PC-3 (cell line): ENCODE data around the gene SALL3. TPM values are rescaled to one million over a fixed set of nuclear protein-coding genes. Genes with fewer than 3 reads are reported as not detected.

Source experiments
- ATAC-seq: fragments of 200-7000 bp; cut with Tn5 transposase; 2 replicates; pipeline ENCODE4 v1.9.1; 2020; ENCODE audit warnings: mild to moderate bottlenecking, moderate library complexity
- BruUV-seq: library from RNA; stranded (reverse); fragments of 400-500 nt; replicated peaks from 2 replicates; lab custom pipeline; 2021; lab: Mats Ljungman, UMichigan
- CTCF ChIA-PET: fragments of 300-600 bp; sonication (Branson Sonifier 250); formaldehyde crosslinking; loops from one replicate; lab custom pipeline; 2022; ENCODE audit warnings: antibody characterized with exemption; lab: Charles Lee
- POLR2A ChIA-PET: fragments of 300-600 bp; sonication (Branson Sonifier 250); formaldehyde crosslinking; loops from one replicate; lab custom pipeline; 2022; ENCODE audit warnings: antibody characterized with exemption; ENCODE audit not compliant: unreplicated experiment; lab: Charles Lee
- DNase-seq: peaks from one replicate; pipeline ENCODE4 v3.0.0-alpha.2; 2015
- H2AFZ ChIP-seq: fragments of 300-600 bp; sonication (generic); 2 replicates; pipeline ENCODE4 v1.6.0; 2016; ENCODE audit warnings: antibody characterized with exemption, low read length
- H3F3A ChIP-seq: fragments of 300-600 bp; sonication (generic); one replicate; pipeline ENCODE4 v1.6.0; 2017; ENCODE audit warnings: antibody characterized with exemption, low read length, control low read depth, mild to moderate bottlenecking; ENCODE audit not compliant: unreplicated experiment
- H3K27ac ChIP-seq: fragments of 300-600 bp; sonication (generic); 2 replicates; pipeline ENCODE4 v1.5.1; 2016; ENCODE audit warnings: mild to moderate bottlenecking, low read length
- H3K27me3 ChIP-seq: fragments of 300-600 bp; sonication (generic); 2 replicates; pipeline ENCODE4 v1.6.1; 2016; ENCODE audit warnings: low read length, mixed read lengths
- H3K36me3 ChIP-seq: fragments of 300-600 bp; sonication (generic); 2 replicates; pipeline ENCODE4 v1.6.1; 2016; ENCODE audit warnings: low read depth, mixed run types, low read length, mixed read lengths
- H3K4me1 ChIP-seq: fragments of 300-600 bp; sonication (generic); 2 replicates; pipeline ENCODE4 v1.5.1; 2016; ENCODE audit warnings: low read length; ENCODE audit not compliant: insufficient read depth
- H3K4me2 ChIP-seq: fragments of 300-600 bp; sonication (generic); 2 replicates; pipeline ENCODE4 v1.6.0; 2016; ENCODE audit warnings: low read length
- H3K4me3 ChIP-seq: fragments of 300-600 bp; sonication (generic); 2 replicates; pipeline ENCODE4 v1.5.1; 2016; ENCODE audit warnings: mild to moderate bottlenecking, low read length, mixed read lengths
- H3K79me2 ChIP-seq: fragments of 300-600 bp; sonication (generic); 2 replicates; pipeline ENCODE4 v1.6.1; 2017; ENCODE audit warnings: low read length, mixed read lengths
- H3K9ac ChIP-seq: fragments of 300-600 bp; sonication (generic); 2 replicates; pipeline ENCODE4 v1.6.0; 2016; ENCODE audit warnings: mild to moderate bottlenecking, low read length
- H3K9me2 ChIP-seq: fragments of 300-600 bp; sonication (generic); replicated peaks from 2 replicates; pipeline ENCODE4 v1.6.1; 2016; ENCODE audit warnings: mixed run types, low read length, mixed read lengths
- H3K9me3 ChIP-seq: fragments of 300-600 bp; sonication (generic); 2 replicates; pipeline ENCODE4 v1.6.1; 2016; ENCODE audit warnings: low read length, mixed read lengths
- H4K20me1 ChIP-seq: fragments of 300-600 bp; sonication (generic); 2 replicates; pipeline ENCODE4 v1.6.1; 2016; ENCODE audit warnings: low read length, mixed read lengths
- EZH2 ChIP-seq: fragments of 300-600 bp; sonication (generic); IDR thresholded peaks from one replicate; pipeline ENCODE4 v1.6.1; 2017; ENCODE audit warnings: antibody characterized with exemption, mild to moderate bottlenecking, low read length; ENCODE audit not compliant: unreplicated experiment
- EZH2phosphoT487 ChIP-seq: fragments of 300-600 bp; sonication (generic); IDR thresholded peaks from 2 replicates; pipeline ENCODE4 v1.6.1; 2018; ENCODE audit warnings: mild to moderate bottlenecking, antibody characterized with exemption, low read length, borderline replicate concordance
- intact Hi-C: fragments of 100-400 bp; cut with micrococcal nuclease; formaldehyde crosslinking; loops from 2 replicates; pipeline ENCODE4 v1.9.0; 2023
- total RNA-seq: library from RNA; depleted of rRNA; stranded (reverse); fragments of >200 nt; gene quantifications from 2 replicates; pipeline ENCODE4 v1.2.3, GENCODE V29; 2014
- TF ChIP-seq, protein P1 (sequence below): fragments of 300-600 bp; sonication (generic); conservative IDR thresholded peaks from 2 replicates; pipeline ENCODE4 v1.5.1; 2017; ENCODE audit warnings: antibody characterized with exemption, low read depth, mild to moderate bottlenecking, low read length

The SALL3 gene
- total RNA-seq, 1 experiment from 2014 or later = not detected

DNA sequence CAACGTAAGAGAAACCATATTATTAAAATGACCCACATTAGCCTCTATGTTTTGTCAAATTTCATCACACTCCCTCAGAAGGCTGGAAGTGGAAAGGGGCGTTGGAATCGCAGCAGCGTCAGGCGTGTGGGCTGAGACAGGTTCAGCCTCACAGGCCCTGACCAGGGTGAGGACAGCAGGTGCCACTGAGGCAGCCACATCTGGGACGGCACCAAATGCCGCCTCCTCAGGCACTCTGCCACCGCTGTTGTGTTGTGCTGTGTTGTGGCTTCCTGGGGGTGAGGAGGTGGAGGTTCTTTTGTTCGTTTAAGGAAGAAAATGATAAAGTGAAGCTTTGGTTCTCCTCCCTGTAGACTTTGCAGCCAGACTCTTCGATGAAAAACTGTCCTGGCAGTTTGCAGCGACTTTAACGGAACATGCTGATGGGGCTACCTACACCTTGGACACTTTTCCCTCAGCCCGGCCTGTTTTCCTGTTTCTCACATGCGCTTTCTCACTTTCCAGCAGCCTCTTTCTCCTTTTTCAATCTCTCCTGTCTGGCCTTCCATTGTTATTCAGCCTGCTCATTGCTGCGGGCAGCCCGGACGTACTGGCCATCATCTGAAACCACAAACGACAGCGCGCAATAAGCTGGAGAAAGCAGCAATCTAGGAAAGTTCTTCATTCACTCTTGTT lies 44.9 kb upstream of the SALL3 start:
- Histone ChIP-seq H3K4me2 (no peak overlapping the region), H3K27me3 (peaks cover 79% of the 10 kb centered on the region), H3K27ac (no peak overlapping the region), H3F3A (no peaks in the 10 kb centered on the region), H3K4me3 (no peak overlapping the region), H3K9me2 (no peaks in the 10 kb centered on the region), H3K36me3 (no peaks in the 10 kb centered on the region), H3K4me1 (no peaks in the 10 kb centered on the region), H3K79me2 (no peaks in the 10 kb centered on the region), H2AFZ (no peak overlapping the region), H3K9ac (no peak overlapping the region), H4K20me1 (no peaks in the 10 kb centered on the region), H3K9me3 (no peaks in the 10 kb centered on the region)
- DNase-seq = no peak
- ATAC-seq = no peak
- intact Hi-C loops = no loop called here
- ChIA-PET POLR2A (no interaction called here), CTCF (no interaction called here)
- BruUV-seq = no TSS peak
- no peak for TF ChIP-seq EZH2phosphoT487
- TF ChIP-seq EZH2 = no peak
- TF ChIP-seq, protein P1, sequence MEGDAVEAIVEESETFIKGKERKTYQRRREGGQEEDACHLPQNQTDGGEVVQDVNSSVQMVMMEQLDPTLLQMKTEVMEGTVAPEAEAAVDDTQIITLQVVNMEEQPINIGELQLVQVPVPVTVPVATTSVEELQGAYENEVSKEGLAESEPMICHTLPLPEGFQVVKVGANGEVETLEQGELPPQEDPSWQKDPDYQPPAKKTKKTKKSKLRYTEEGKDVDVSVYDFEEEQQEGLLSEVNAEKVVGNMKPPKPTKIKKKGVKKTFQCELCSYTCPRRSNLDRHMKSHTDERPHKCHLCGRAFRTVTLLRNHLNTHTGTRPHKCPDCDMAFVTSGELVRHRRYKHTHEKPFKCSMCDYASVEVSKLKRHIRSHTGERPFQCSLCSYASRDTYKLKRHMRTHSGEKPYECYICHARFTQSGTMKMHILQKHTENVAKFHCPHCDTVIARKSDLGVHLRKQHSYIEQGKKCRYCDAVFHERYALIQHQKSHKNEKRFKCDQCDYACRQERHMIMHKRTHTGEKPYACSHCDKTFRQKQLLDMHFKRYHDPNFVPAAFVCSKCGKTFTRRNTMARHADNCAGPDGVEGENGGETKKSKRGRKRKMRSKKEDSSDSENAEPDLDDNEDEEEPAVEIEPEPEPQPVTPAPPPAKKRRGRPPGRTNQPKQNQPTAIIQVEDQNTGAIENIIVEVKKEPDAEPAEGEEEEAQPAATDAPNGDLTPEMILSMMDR = no peak

DNA sequence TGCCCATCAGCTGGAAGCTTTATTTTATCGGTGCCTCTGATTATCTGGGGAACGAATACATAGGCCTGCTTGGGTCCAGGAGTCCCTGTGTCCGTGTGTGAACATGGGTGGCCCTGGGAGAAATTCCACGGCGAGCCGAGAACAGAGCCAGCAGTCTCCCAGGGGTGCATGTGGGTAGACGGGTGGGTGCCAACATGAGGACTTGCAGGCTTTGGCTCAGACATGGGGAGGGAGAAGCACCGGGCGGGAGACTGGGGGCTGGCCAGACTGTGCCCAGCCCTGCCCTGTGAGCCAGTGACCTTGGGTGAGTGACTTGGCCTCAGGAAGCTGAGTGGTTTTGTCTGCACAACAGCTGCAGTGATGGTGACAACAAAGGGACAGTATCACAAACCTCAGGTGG lies 44.2 kb upstream of the SALL3 start:
- Histone ChIP-seq H3K9me2 (no peaks in the 10 kb centered on the region), H3K4me2 (no peak overlapping the region), H3K27ac (no peak overlapping the region), H3F3A (no peaks in the 10 kb centered on the region), H3K36me3 (no peaks in the 10 kb centered on the region), H3K27me3 (peaks cover 79% of the 10 kb centered on the region), H2AFZ (no peak overlapping the region), H3K79me2 (no peaks in the 10 kb centered on the region), H3K4me3 (no peak overlapping the region), H3K9me3 (no peaks in the 10 kb centered on the region), H3K4me1 (no peaks in the 10 kb centered on the region), H4K20me1 (no peaks in the 10 kb centered on the region), H3K9ac (no peak overlapping the region)
- intact Hi-C loops = no loop called here
- TF ChIP-seq, protein P1 = no peak
- TF ChIP-seq EZH2 (no peak), EZH2phosphoT487 (no peak)
- DNase-seq = no peak
- ChIA-PET CTCF (no interaction called here), POLR2A (no interaction called here)
- BruUV-seq = no TSS peak
- no peak for ATAC-seq

DNA sequence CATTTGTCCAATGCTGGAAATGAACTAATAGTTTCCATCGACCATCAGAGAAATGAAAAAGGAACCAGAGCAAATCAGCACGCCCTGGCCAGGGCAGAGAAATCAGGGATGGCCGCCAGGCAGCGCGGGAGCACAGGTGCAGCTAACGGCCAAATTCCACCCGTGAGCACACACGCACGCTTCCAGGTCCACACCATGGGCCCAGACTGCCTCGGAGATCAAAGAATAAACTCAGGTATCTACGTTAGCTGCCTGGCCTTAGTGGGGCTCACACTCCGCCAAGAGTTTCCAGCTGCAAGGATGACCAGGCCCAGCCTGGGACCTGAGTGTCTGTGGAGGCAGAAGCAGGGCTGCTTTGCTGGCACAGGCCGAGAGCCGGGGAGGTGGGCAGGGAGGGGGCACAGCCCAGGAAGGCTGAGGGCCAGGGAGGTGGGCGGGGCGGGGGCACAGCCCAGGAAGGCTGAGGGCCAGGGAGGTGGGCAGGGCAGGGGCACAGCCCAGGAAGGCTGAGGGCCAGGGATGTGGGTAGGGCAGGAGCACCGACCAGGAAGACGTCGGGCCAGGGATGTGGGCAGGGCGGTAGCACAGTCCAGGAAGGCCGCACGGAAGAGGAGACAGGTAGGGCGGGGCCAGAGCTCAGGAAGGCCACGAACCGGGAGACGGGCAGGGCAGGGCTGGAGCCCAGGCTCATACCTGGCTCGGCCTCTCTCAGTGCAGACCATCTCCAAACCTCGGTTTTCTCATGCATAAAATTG lies 43.2 kb upstream of the SALL3 start:
- H4K20me1 ChIP-seq = no peaks in the 10 kb centered on the region
- CTCF ChIA-PET = no interaction called here
- H3K9me3 ChIP-seq = no peaks in the 10 kb centered on the region
- H3K9me2 ChIP-seq = no peaks in the 10 kb centered on the region
- H3F3A ChIP-seq = no peaks in the 10 kb centered on the region
- H3K36me3 ChIP-seq = no peaks in the 10 kb centered on the region
- ATAC-seq = no peak
- no peaks in the 10 kb centered on the region for H3K4me1 ChIP-seq
- H3K4me3 ChIP-seq = no peak overlapping the region
- no peak for TF ChIP-seq EZH2
- TF ChIP-seq, protein P1 = no peak
- TF ChIP-seq EZH2phosphoT487 = no peak
- intact Hi-C loops = no loop called here
- no peak overlapping the region for H2AFZ ChIP-seq
- H3K27me3 ChIP-seq = peaks cover 77% of the 10 kb centered on the region
- DNase-seq = no peak
- no peak overlapping the region for H3K9ac ChIP-seq
- BruUV-seq = no TSS peak
- POLR2A ChIA-PET = no interaction called here
- no peaks in the 10 kb centered on the region for H3K79me2 ChIP-seq
- no peak overlapping the region for H3K27ac ChIP-seq
- no peak overlapping the region for H3K4me2 ChIP-seq
